ENCODE results near the gene POLR3B. TPM values are rescaled to one million over a fixed set of nuclear protein-coding genes. Genes with fewer than 3 reads are reported as not detected.

POLR3B gene
- total and polyA plus RNA-seq, 2 of the 8 experiments (the other 6 are each of a cell fraction or from before 2014, with no cell fraction given) = 5.0 to 13.2 TPM

- TF ChIP-seq KDM4A (IDR thresholded peaks at IDR 0.05; ENCODE audit: low read depth, low read length, severe bottlenecking) (no peak), EZH2 (IDR thresholded peaks at IDR 0.05; ENCODE audit: low read depth, low read length, severe bottlenecking) (no peak), CREB1 (IDR thresholded peaks at IDR 0.05) (no peak), KDM1A (IDR thresholded peaks at IDR 0.05; ENCODE audit: borderline replicate concordance, low read length) (no peak)
Observed at GRCh38 chr12:106427917-106428316, 70.4 kb downstream of the POLR3B start (continued).

Measured in H1 (cell line).